Ishikawa (cell line): ENCODE measurements around the gene TSFM.

Source experiments
- CEBPB ChIP-seq: IDR thresholded peaks from 2 replicates; pipeline ENCODE4 v1.6.1; 2012
- EGR1 ChIP-seq: IDR thresholded peaks from 2 replicates; pipeline ENCODE4 v1.6.1; 2012
- EP300 ChIP-seq: IDR thresholded peaks from 2 replicates; pipeline ENCODE4 v1.6.1; 2012; ENCODE audit warnings: borderline replicate concordance
- MAX ChIP-seq: IDR thresholded peaks from 2 replicates; pipeline ENCODE4 v1.6.1; 2012
- NFIC ChIP-seq: IDR thresholded peaks from 2 replicates; pipeline ENCODE4 v1.6.1; 2012
- RAD21 ChIP-seq: IDR thresholded peaks from 2 replicates; pipeline ENCODE4 v1.6.1; 2012; ENCODE audit warnings: low read depth
- TCF12 ChIP-seq: IDR thresholded peaks from 2 replicates; pipeline ENCODE4 v1.6.1; 2012; ENCODE audit warnings: low read depth
- TEAD4 ChIP-seq: IDR thresholded peaks from 2 replicates; pipeline ENCODE4 v1.6.1; 2012
- ZBTB7A ChIP-seq: IDR thresholded peaks from 2 replicates; pipeline ENCODE4 v1.6.1; 2012; ENCODE audit warnings: low read depth

- TF ChIP-seq RAD21 (no peak), CEBPB (no peak), ZBTB7A (no peak), TEAD4 (no peak), EP300 (no peak), MAX (no peak), TCF12 (no peak), NFIC (no peak), EGR1 (no peak)
These were observed 24.8 kb upstream of the TSFM start for GRCh38 chr12:57757771-57758170.
